NCI-H774 (cell line): ENCODE measurements around the gene TRMO.

Source experiments
- DNase-seq: peaks from one replicate; lab custom pipeline; 2025; lab: John Stamatoyannopoulos, UW

The TRMO gene

DNA sequence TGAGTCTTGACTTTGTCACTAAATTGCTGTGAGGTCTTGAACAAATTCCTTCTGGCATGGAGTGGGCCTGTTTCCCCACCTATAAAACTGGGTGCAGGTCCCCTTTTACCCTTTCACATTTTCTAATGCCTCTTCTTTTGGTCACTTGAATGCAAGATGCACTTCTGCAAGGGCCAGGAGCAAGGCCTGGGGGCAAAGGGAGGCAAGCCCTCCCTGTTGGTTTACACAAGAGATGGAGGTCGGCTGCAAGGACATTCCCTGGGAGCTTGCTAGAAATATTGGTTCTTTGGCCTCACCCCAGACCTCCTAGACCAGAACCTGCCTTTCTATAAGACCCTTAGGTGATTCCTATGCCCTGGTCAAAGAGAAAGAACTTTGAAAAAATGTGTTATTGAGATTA is 63.5 kb downstream of the TRMO start:
- no peak for DNase-seq

DNA sequence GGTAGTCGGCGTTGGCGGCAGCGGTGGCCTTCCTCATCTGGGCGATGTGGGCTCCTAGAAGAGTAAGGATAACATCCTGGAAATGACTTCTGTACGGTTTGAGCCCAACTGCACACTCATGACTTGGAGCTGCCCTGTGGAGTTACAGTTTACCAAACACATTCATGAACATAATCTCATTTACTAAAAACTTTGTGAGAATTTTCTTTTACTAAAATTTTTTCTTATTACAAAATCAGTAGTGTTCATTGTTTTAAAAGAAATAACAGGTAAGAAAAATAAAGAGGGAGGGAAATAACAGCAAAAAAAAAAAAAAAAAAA is 63.9 kb downstream of the TRMO start:
- no peak for DNase-seq

DNA sequence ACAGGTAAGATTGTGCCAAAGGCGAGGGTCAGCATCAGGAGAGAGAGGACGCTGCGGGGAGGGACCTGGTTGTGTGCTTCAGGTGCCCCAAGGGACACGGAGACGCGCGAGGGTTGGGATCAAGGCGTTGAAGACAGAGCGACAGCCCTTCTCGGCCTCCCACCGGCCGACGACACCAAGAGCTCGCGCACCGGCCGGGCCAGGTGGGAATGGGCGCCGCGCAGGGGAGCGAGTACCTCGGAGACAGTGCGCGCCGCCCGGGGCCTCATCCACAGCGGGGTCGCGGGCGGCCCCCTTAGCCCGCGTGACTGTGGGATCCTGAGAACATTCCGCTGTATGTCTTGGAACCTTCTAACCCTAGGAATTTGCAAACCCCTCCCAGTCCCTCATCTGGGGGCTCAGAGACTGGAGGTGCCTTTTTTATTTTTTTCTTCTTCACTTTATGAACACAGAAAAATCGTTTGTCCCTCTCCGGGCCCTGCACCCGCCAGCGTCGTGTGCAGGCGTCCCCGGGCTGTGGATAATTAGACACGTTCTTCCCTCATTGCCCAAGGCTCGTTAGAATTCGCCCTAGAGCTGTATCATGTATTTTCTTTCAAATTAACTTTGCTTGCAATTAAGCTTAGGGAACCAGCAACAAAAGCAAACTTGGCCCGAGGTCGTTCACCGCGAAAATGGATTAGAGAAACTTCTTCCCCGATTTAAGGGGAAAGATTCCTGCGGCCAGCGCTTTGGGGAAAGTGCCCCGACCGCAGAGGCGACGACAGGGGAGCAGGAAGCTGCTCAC is 64.5 kb downstream of the TRMO start:
- DNase-seq = no peak

DNA sequence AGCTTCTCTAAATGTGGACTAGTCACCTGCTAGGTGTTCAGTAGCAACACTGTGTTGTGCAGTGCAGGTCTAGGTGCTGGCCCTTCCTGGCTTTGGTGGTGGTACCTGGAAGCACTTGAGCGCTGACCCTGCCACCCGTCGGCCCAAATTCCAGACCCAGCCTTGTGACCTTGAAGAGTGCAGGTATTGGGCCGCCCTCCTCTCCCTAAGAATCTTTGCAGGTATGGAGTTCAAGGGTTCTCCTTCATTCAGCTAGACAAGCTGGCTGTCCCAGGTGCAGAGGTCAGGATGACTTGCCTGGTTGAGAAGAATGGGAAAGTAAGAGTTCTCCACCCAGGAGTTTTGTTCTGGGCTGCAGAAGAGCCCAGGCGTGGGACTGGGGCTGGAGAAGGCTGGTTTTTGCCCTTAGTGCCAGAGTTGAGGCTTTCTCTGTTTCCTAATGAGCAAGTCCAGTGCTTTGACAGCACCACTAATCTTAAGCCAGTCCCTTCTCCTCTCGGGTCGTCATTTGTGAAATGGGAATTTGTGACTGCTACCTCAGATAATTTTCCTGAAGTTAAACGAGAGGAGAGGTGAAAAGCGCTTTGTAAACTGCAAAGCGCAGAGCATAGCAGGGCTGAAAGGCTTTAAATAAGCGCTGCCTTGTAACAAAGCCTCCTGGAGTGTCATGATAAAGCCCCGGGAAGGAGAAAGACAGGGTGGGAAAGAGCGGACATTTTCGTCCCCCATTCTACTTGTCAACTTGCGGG is 65.3 kb downstream of the TRMO start:
- no peak for DNase-seq

DNA sequence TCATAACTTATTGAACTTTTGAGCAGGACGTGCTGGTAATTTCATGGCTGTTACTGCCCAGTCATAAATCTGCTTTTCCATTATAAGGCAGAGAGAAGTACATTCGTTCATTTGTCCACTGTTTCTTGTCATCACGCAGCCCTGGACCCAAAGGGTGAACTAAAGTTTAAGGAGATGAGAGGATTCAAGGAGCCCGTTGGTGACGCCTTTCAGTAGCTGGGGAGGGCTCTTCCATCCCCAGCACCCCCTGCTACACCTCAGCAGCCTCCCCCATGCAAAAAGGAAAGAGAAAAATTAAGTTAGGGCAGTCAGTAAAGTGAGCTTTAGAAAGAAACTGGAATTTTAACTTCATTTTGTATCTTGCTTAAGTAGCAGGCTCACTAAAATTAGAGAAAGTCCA is 66.4 kb downstream of the TRMO start:
- DNase-seq = no peak

DNA sequence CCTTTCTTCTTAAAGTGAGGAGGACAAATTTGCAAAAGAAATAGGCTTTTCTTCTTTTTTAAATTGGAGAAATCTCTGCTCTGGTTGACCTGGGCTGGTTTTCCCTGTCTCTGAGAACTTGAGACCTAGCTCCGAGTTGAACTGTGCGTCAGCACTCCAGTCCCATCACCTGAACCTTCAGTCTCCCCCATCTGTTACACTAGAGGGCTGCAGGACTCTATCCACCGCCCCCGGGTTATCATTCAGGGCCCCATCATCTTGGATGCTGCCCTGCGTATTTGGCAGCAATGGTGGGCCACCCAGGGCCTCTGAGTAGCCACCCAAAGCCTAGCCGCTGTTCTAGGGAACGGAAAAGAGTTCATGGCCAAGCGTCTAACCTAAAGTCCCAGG is 66.8 kb downstream of the TRMO start:
- DNase-seq = no peak

DNA sequence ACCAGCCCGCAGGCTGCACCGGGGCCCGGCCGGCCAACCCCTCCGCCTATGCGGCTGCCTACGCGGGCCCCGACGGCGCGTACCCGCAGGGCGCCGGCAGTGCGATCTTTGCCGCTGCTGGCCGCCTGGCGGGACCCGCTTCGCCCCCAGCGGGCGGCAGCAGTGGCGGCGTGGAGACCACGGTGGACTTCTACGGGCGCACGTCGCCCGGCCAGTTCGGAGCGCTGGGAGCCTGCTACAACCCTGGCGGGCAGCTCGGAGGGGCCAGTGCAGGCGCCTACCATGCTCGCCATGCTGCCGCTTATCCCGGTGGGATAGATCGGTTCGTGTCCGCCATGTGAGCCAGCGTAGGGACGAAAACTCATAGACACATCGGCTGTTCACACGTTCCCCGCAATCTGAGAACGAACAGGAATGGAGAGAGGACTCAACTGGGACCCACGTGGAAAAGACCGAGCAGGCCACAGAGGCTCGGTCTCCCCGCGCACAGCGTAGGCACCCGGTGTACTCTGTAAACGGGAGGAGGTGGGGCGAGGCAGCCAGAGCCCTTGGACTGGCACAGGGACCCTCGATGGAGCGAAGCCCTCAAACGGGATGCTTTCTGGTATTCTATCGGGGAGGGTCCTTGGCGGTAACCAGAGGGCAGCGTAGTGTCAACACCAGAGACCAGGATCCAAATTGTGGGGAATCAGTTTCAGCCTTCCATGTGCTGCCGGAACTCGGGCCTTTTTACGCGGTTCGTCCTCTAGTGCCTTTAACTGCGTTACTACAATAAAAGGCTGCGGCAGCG is 67.4 kb downstream of the TRMO start:
- no peak for DNase-seq
